Germinal center (tissue), 1 donor: Measurements from ENCODE around the gene TMEM259.
A peak's percentile ranks its signal among the peaks of the same experiment; 100 is the strongest.

ENCODE experiments used
- DNase-seq: peaks from one replicate; pipeline ENCODE4 v3.0.0; 2012; ENCODE audit warnings: mixed read lengths, low spot score

Gene TMEM259

GRCh38 chr19:1055886-1056620 lies 35.1 kb upstream of the TMEM259 start:
- no peak for DNase-seq

DNA sequence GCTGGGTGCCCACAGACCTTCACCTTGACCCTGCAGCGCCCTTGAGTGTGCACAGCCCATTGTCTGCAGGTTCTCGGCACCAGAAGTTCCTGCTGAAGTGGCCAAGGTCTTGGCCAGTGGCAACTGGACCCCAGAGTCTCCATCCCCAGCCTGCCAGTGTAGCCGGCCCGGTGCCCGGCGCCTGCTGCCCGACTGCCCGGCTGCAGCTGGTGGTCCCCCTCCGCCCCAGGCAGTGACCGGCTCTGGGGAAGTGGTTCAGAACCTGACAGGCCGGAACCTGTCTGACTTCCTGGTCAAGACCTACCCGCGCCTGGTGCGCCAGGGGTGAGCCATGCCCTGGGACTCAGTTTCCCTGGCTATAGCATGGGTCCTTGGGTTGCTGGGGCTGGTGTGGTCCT lies 34.1 kb upstream of the TMEM259 start:
- no peak for DNase-seq

GRCh38 chr19:1054102-1055027 lies 33.4 kb upstream of the TMEM259 start:
- DNase-seq: no peak

DNA sequence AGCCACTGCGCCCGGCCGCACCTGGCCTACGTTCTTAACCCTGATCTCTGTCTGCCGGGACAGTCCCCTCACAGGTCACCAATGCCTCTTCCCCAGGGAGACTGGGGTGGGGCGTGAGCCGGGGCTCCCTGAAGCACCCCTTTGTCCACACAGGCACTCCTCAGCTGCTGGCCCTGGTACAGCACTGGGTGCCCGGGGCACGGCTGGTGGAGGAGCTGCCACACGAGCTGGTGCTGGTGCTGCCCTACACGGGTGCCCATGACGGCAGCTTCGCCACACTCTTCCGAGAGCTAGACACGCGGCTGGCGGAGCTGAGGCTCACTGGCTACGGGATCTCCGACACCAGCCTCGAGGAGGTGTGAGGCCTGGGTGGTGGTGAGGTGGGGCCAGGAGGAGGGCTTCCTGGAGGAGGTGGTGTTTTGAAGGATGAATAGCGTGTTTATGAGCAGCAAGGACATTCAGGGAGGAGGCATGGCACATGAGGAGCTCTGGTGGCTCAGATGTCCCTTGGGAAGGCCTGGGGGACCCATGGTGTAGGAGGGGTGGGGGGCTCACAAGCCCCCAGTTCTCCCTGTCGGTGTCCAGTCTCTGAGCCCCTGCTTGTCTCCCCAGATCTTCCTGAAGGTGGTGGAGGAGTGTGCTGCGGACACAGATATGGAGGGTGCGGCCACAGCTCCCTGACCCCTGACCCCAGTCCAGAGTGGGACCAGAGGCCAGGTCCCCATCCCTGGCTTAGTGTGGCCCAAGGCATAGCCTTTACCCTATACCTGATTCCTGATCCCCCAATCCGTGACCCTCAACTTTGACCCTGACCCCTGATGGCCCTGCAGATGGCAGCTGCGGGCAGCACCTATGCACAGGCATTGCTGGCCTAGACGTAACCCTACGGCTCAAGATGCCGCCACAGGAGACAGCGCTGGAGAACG lies 32.5 kb upstream of the TMEM259 start:
- DNase-seq: no peak

GRCh38 chr19:1052349-1052975 lies 31.5 kb upstream of the TMEM259 start:
- DNase-seq: no peak

DNA sequence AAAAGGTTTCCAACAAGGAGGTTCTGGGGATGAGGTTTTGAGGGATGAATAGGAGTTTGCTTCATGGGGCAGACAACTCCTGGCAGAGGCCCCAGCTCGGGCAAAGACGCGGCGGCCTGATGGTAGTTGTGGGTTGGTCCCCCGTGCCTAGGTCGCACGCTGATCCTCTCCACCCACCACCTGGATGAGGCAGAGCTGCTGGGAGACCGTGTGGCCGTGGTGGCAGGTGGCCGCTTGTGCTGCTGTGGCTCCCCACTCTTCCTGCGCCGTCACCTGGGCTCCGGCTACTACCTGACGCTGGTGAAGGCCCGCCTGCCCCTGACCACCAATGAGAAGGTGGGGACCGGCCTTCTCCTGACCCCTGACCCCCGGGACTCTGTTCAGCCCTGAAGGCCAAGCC lies 30.9 kb upstream of the TMEM259 start:
- DNase-seq: no peak

DNA sequence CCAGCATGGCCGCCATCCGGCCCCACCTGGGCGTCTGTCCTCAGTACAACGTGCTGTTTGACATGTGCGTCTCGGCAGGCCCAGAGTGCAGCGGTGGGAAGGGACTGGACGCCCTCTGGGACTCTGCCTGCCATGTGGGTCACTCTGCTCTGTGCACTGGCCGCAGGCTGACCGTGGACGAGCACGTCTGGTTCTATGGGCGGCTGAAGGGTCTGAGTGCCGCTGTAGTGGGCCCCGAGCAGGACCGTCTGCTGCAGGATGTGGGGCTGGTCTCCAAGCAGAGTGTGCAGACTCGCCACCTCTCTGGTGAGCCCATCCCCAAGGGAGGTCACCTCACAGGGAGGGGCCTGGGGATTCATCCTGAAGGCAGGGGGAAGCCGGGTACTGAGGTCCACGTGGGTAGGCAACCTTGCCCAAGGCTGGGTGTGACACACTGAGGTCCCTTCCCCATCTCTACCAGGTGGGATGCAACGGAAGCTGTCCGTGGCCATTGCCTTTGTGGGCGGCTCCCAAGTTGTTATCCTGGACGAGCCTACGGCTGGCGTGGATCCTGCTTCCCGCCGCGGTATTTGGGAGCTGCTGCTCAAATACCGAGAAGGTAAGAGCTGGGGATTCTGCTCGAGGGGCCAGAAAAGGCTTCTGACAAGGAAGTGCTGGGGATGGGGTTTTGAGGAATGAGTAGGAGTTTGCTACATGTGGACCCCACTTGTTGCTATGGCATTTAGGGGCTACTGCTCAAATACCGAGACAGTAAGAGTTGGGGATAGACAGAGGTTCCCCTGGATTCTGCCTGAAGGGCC lies 30.3 kb upstream of the TMEM259 start:
- DNase-seq: no peak

DNA sequence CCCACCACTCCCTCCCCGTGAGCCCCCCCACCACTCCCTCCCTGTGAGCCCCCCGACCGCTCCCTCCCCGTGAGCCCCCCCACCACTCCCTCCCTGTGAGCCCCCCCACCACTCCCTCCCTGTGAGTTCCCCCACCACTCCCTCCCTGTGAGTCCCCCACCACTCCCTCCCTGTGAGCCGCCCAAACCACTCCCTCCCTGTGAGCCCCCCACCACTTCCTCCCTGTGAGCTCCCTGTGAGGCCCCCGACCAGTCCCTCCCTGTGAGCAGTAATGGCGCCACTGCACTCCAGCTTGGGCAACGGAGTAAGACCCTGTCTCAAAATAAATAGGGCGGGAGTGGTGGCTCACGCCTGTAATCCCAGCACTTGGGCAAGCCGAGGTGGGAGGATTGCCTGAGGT lies 28.9 kb upstream of the TMEM259 start:
- no peak for DNase-seq

GRCh38 chr19:1049106-1049505 lies 28.2 kb upstream of the TMEM259 start:
- DNase-seq: no peak

GRCh38 chr19:1047696-1048147 lies 26.8 kb upstream of the TMEM259 start:
- no peak for DNase-seq

DNA sequence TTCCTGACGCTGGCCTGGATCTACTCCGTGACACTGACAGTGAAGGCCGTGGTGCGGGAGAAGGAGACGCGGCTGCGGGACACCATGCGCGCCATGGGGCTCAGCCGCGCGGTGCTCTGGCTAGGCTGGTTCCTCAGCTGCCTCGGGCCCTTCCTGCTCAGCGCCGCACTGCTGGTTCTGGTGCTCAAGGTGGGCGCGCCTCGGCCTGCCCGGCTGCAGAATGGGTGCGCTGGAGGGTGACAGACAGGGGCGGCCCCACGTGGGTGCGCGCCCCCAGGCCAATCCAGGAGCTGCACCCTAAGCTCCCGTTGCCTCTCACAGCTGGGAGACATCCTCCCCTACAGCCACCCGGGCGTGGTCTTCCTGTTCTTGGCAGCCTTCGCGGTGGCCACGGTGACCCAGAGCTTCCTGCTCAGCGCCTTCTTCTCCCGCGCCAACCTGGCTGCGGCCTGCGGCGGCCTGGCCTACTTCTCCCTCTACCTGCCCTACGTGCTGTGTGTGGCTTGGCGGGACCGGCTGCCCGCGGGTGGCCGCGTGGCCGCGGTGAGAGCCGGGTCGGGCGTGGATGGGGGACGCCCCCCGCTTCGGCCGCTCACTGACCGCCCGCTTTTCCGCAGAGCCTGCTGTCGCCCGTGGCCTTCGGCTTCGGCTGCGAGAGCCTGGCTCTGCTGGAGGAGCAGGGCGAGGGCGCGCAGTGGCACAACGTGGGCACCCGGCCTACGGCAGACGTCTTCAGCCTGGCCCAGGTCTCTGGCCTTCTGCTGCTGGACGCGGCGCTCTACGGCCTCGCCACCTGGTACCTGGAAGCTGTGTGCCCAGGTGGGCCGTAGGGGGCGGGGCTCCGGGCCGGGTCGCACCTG lies 26.1 kb upstream of the TMEM259 start:
- no peak for DNase-seq

DNA sequence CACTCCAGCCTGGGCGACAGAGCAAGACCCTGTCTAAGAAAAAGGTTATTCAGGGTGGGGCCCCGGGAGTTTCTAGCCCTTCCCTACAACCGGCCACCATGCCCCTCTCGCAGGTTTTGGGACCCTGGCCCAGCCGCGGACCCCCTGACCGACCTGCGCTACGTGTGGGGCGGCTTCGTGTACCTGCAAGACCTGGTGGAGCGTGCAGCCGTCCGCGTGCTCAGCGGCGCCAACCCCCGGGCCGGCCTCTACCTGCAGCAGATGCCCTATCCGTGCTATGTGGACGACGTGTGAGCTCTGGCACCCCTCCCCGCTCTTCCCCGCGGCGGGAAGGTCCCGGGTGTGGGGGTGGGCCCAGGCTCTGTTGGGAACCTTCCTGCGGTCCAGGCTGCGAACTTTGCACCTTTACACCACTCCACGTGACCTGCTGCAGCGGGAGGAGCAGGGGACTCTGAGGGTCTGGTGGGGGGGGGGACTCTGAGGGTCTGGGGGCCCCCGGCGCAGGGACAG lies 25.2 kb upstream of the TMEM259 start:
- DNase-seq: no peak

DNA sequence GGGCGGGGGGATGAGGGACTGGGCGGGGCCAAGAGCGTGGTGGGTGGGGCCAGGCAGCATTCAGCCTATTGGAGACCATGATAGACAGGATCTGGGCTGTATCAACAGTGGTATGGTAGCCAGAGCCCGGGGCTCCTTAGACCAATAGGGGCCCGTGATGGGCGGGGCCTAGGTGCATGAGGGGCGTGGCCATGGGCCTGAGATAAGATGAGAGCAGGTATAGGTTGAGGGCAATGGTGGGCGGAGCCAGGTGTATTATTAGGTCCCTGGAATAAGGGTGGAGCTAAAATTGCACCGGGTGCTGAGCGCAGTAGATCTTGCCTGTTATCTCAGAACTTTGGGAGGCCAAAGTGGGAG lies 24.3 kb upstream of the TMEM259 start:
- peak; percentile 74 for DNase-seq

GRCh38 chr19:1042689-1043511 lies 22.0 kb upstream of the TMEM259 start:
- DNase-seq: no peak

GRCh38 chr19:1041835-1042685 lies 21.1 kb upstream of the TMEM259 start:
- DNase-seq: no peak

DNA sequence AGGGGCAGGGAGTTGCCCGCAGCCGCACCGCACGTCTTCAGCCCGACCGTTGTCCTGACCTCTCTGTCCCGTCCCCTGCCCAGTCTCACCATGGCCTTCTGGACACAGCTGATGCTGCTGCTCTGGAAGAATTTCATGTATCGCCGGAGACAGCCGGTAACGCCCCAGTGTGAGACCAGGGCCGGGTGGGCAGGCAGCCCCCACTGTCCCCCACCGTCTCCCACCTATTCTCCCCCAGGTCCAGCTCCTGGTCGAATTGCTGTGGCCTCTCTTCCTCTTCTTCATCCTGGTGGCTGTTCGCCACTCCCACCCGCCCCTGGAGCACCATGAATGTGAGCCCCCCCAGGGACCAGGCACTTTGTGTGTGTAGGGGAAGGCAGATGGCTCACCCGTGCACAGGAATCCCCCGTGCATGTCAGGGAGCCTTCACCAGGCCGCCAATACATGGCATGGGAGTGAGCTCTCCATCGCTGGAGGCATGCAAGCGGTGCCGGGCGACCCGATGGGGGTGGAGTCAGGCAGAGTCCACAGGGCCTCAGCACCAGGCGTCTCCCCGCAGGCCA lies 20.4 kb upstream of the TMEM259 start:
- DNase-seq: no peak

DNA sequence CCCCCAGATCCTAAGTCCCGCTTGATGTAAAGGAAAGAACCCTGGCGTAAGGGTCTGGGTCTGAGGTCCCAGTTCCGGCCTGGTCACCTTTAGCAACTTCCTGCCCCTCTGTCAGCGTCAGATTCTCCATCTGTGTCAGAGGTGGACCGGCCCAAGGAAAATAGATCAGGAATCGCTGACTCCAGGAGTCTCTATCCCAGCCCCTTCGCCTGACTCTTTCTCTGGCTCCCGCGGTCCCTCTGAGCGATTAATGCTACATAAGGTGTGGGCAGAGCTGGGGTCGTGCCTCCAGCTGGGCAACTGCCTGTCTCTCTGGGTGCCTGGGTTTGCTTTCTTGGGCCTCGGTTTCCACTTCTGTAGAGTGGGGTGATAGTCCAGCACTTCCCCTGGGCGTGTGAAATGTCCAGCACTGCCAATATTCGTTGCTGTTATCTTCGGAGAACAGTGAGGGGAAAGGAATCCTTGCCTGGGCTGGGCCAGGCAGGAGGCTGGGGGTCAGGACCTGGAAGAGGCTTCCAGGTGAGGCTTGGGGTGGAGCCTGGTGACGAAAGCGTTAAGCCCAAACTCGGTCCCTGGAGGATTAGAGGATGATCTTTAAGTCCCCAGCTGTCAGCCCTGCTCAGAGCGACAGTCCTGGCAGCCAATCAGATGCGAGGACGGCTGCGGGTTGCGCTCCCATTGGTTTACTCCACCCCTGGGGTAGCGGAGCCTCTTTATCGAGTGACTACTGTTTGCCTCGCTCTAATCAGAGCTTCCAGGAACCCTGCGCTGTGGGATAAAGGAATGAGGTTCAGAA lies 19.8 kb upstream of the TMEM259 start:
- DNase-seq: peak; percentile 99
